GM18951 (cell line): ENCODE results near the gene TMEM132D.

Experiments used
- POLR2A ChIP-seq: IDR thresholded peaks from 4 replicates; pipeline ENCODE4 v1.6.1; 2011; ENCODE audit warnings: mild to moderate bottlenecking; ENCODE audit not compliant: insufficient read length, insufficient read depth; ENCODE audit errors: extremely low read depth
- in situ Hi-C: fragments of 300-500 bp; cut with MboI; formaldehyde crosslinking; loops from one replicate; pipeline ENCODE4 v1.12.0; 2022; ENCODE audit warnings: low sequenced_read_pairs, mixed read lengths, inconsistent platforms; ENCODE audit not compliant: unreplicated experiment

Gene TMEM132D

GRCh38 chr12:129589503-129589902 is 314.3 kb downstream of the TMEM132D start:
- no peak for TF ChIP-seq POLR2A
- in situ Hi-C loops = no loop called here

- no peak for TF ChIP-seq POLR2A
- in situ Hi-C loops = no loop called here
Observed at GRCh38 chr12:129588142-129588541, 315.7 kb downstream of the TMEM132D start.

GRCh38 chr12:129585296-129585695 is 318.5 kb downstream of the TMEM132D start:
- TF ChIP-seq POLR2A = no peak
- in situ Hi-C loops = no loop called here

- TF ChIP-seq POLR2A = no peak
- in situ Hi-C loops = no loop called here
Observed at GRCh38 chr12:129579879-129580278, 323.9 kb downstream of the TMEM132D start.

GRCh38 chr12:129571901-129572494 is 331.8 kb downstream of the TMEM132D start:
- in situ Hi-C loops = no loop called here
- no peak for TF ChIP-seq POLR2A

- in situ Hi-C loops = no loop called here
- TF ChIP-seq POLR2A = no peak
Observed at GRCh38 chr12:129570796-129571400, 332.9 kb downstream of the TMEM132D start.

- in situ Hi-C loops = no loop called here
- TF ChIP-seq POLR2A = no peak
Observed at GRCh38 chr12:129566800-129567199, 337.0 kb downstream of the TMEM132D start.

GRCh38 chr12:129564768-129565167 is 339.1 kb downstream of the TMEM132D start:
- TF ChIP-seq POLR2A = no peak
- in situ Hi-C loops = no loop called here

- in situ Hi-C loops = no loop called here
- TF ChIP-seq POLR2A = no peak
Observed at GRCh38 chr12:129563266-129563665, 340.6 kb downstream of the TMEM132D start.

GRCh38 chr12:129561304-129561703 is 342.5 kb downstream of the TMEM132D start:
- in situ Hi-C loops = no loop called here

GRCh38 chr12:129559776-129560175 is 344.0 kb downstream of the TMEM132D start:
- TF ChIP-seq POLR2A = no peak
- in situ Hi-C loops = no loop called here

More at GRCh38 chr12:129561304-129561703, 342.5 kb downstream of the TMEM132D start:
- no peak for TF ChIP-seq POLR2A

- TF ChIP-seq POLR2A = no peak
- in situ Hi-C loops = no loop called here
Observed at GRCh38 chr12:129558036-129558435, 345.8 kb downstream of the TMEM132D start.

GRCh38 chr12:129556082-129556481 is 347.7 kb downstream of the TMEM132D start:
- TF ChIP-seq POLR2A = no peak
- in situ Hi-C loops = no loop called here

- TF ChIP-seq POLR2A = no peak
Observed at GRCh38 chr12:129552996-129553750, 350.7 kb downstream of the TMEM132D start.

GRCh38 chr12:129551441-129551840 is 352.4 kb downstream of the TMEM132D start:
- in situ Hi-C loops = no loop called here
- TF ChIP-seq POLR2A = no peak

More at GRCh38 chr12:129552996-129553750, 350.7 kb downstream of the TMEM132D start:
- in situ Hi-C loops = no loop called here
